ENCODE data around the gene PPP5C.
"Not testable (repeated sequence)": the region's sequence is repeated elsewhere in the genome, so short reads cannot be mapped to it uniquely, and the experiment has no call there.

The PPP5C gene

GRCh38 chr19:46364359-46364758 is 17.5 kb downstream of the PPP5C start:
- DNase-seq (ENCODE audit: low read depth in 1 of 2, low spot score in 1 of 2) = no peak

- DNase-seq (ENCODE audit: low read depth in 1 of 2, low spot score in 1 of 2) = no peak
Observed at GRCh38 chr19:46365561-46365960, 18.7 kb downstream of the PPP5C start.

- no peak for DNase-seq (ENCODE audit: low read depth in 1 of 2, low spot score in 1 of 2)
Observed at GRCh38 chr19:46366620-46367292, 19.9 kb downstream of the PPP5C start.

- no peak for DNase-seq (ENCODE audit: low read depth in 1 of 2, low spot score in 1 of 2)
Observed at GRCh38 chr19:46367426-46367825, 20.5 kb downstream of the PPP5C start.

GRCh38 chr19:46368116-46368515 is 21.2 kb downstream of the PPP5C start:
- no peak for DNase-seq (ENCODE audit: low read depth in 1 of 2, low spot score in 1 of 2)

GRCh38 chr19:46369817-46370216 is 22.9 kb downstream of the PPP5C start:
- DNase-seq (ENCODE audit: low read depth in 1 of 2, low spot score in 1 of 2) = no peak

GRCh38 chr19:46371371-46371901 is 24.5 kb downstream of the PPP5C start:
- no peak for DNase-seq (ENCODE audit: low read depth in 1 of 2, low spot score in 1 of 2)

GRCh38 chr19:46372901-46373490 is 26.1 kb downstream of the PPP5C start:
- DNase-seq (ENCODE audit: low read depth in 1 of 2, low spot score in 1 of 2) = no peak

- DNase-seq (ENCODE audit: low read depth in 1 of 2, low spot score in 1 of 2) = no peak
Observed at GRCh38 chr19:46373491-46374359, 26.8 kb downstream of the PPP5C start.

GRCh38 chr19:46374536-46375475 is 27.9 kb downstream of the PPP5C start:
- no peak for DNase-seq (ENCODE audit: low read depth in 1 of 2, low spot score in 1 of 2)

- not testable (repeated sequence) for DNase-seq (ENCODE audit: low read depth in 1 of 2, low spot score in 1 of 2)
Observed at GRCh38 chr19:46375476-46376067, 28.7 kb downstream of the PPP5C start.

GRCh38 chr19:46376241-46377153 is 29.6 kb downstream of the PPP5C start:
- DNase-seq (ENCODE audit: low read depth in 1 of 2, low spot score in 1 of 2) = no peak

- DNase-seq (ENCODE audit: low read depth in 1 of 2, low spot score in 1 of 2) = no peak
Observed at GRCh38 chr19:46378268-46378667, 31.4 kb downstream of the PPP5C start.

GRCh38 chr19:46380690-46381089 is 33.8 kb downstream of the PPP5C start:
- no peak for DNase-seq (ENCODE audit: low read depth in 1 of 2, low spot score in 1 of 2)

- no peak for DNase-seq (ENCODE audit: low read depth in 1 of 2, low spot score in 1 of 2)
Observed at GRCh38 chr19:46381346-46381745, 34.5 kb downstream of the PPP5C start.

- no peak for DNase-seq (ENCODE audit: low read depth in 1 of 2, low spot score in 1 of 2)
Observed at GRCh38 chr19:46381756-46382345, 35.0 kb downstream of the PPP5C start.

- DNase-seq (ENCODE audit: low read depth in 1 of 2, low spot score in 1 of 2) = no peak
Observed at GRCh38 chr19:46383171-46383815, 36.4 kb downstream of the PPP5C start.

GRCh38 chr19:46383846-46384245 is 37.0 kb downstream of the PPP5C start:
- DNase-seq (ENCODE audit: low read depth in 1 of 2, low spot score in 1 of 2) = no peak
